Measurements from ENCODE around the gene NPM3. TPM values are rescaled to one million over a fixed set of nuclear protein-coding genes. Genes with fewer than 3 reads are reported as not detected.

NPM3 gene
- total RNA-seq, 1 experiment from 2014 or later = 260 TPM

- Mint-ChIP-seq H3K4me1 (peaks cover 19% of the 10 kb centered on the region), H3K4me3 (no peak overlapping the region), H3K27ac (no peak overlapping the region), H3K36me3 (no peaks in the 10 kb centered on the region), H3K9me3 (no peaks in the 10 kb centered on the region), H3K27me3 (ENCODE audit: low read depth) (peaks cover 3% of the 10 kb centered on the region; the same call in 1 of the 2 replicates)
- no peak for ATAC-seq
- CTCF ChIA-PET = interaction anchor here (0.6 to 1.6 kb wide), 3 partner anchors 9 to 183 kb away, joined by 3 to 6 read pairs (median 4); no protein-coding TSS in a partner anchor
- no peak for DNase-seq (ENCODE audit: low spot score)
- POLR2A ChIA-PET = no interaction called here
- TF ChIP-seq ZNF219 (CRISPR knock-in tag; IDR thresholded peaks at IDR 0.05; ENCODE audit: borderline replicate concordance) (no peak), IRF2 (CRISPR knock-in tag; IDR thresholded peaks at IDR 0.05; ENCODE audit: borderline replicate concordance, low read depth) (no peak), SOX15 (CRISPR knock-in tag; IDR thresholded peaks at IDR 0.05) (no peak), ZNF317 (CRISPR knock-in tag; IDR thresholded peaks at IDR 0.05; ENCODE audit: borderline replicate concordance, low read depth) (no peak), ATF3 (CRISPR knock-in tag; conservative IDR thresholded peaks at IDR 0.05) (no peak), ARID4B (CRISPR knock-in tag; IDR thresholded peaks at IDR 0.05; ENCODE audit: borderline replicate concordance) (no peak), SMAD3 (CRISPR knock-in tag; IDR thresholded peaks at IDR 0.05; ENCODE audit: borderline replicate concordance) (no peak)
- TF ChIP-seq, protein P1, sequence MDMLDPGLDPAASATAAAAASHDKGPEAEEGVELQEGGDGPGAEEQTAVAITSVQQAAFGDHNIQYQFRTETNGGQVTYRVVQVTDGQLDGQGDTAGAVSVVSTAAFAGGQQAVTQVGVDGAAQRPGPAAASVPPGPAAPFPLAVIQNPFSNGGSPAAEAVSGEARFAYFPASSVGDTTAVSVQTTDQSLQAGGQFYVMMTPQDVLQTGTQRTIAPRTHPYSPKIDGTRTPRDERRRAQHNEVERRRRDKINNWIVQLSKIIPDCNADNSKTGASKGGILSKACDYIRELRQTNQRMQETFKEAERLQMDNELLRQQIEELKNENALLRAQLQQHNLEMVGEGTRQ (CRISPR knock-in tag; IDR thresholded peaks at IDR 0.05) = no peak
Observed at GRCh38 chr10:101826852-101827434, 43.7 kb upstream of the NPM3 start.

GRCh38 chr10:101824736-101825135 lies 41.5 kb upstream of the NPM3 start:
- CTCF ChIA-PET = interaction anchor here (1.0 kb wide), 1 partner anchor 11 kb away, joined by 3 read pairs; no protein-coding TSS in a partner anchor
- TF ChIP-seq ZNF121 (CRISPR knock-in tag; IDR thresholded peaks at IDR 0.05) (no peak), ZNF138 (CRISPR knock-in tag; conservative IDR thresholded peaks at IDR 0.05) (no peak), ZNF671 (CRISPR knock-in tag; IDR thresholded peaks at IDR 0.05) (no peak), SOX15 (CRISPR knock-in tag; IDR thresholded peaks at IDR 0.05) (no peak), ATF3 (CRISPR knock-in tag; conservative IDR thresholded peaks at IDR 0.05) (no peak), TCF7 (CRISPR knock-in tag; IDR thresholded peaks at IDR 0.05; ENCODE audit: low read depth) (no peak), RELA (CRISPR knock-in tag; IDR thresholded peaks at IDR 0.05; ENCODE audit: borderline replicate concordance) (no peak), NFE2L1 (CRISPR knock-in tag; IDR thresholded peaks at IDR 0.05) (no peak), ZNF263 (CRISPR knock-in tag; IDR thresholded peaks at IDR 0.05; ENCODE audit: low read depth) (no peak), MLX (CRISPR knock-in tag; IDR thresholded peaks at IDR 0.05) (no peak), ZNF423 (CRISPR knock-in tag; IDR thresholded peaks at IDR 0.05) (no peak), NFYB (CRISPR knock-in tag; conservative IDR thresholded peaks at IDR 0.05; ENCODE audit: low read depth) (no peak), ATF6 (CRISPR knock-in tag; IDR thresholded peaks at IDR 0.05) (no peak)
- TF ChIP-seq, protein P2, sequence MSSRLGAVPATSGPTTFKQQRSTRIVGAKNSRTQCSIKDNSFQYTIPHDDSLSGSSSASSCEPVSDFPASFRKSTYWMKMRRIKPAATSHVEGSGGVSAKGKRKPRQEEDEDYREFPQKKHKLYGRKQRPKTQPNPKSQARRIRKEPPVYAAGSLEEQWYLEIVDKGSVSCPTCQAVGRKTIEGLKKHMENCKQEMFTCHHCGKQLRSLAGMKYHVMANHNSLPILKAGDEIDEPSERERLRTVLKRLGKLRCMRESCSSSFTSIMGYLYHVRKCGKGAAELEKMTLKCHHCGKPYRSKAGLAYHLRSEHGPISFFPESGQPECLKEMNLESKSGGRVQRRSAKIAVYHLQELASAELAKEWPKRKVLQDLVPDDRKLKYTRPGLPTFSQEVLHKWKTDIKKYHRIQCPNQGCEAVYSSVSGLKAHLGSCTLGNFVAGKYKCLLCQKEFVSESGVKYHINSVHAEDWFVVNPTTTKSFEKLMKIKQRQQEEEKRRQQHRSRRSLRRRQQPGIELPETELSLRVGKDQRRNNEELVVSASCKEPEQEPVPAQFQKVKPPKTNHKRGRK (CRISPR knock-in tag; IDR thresholded peaks at IDR 0.05; ENCODE audit: borderline replicate concordance) = no peak
- TF ChIP-seq, protein P3, sequence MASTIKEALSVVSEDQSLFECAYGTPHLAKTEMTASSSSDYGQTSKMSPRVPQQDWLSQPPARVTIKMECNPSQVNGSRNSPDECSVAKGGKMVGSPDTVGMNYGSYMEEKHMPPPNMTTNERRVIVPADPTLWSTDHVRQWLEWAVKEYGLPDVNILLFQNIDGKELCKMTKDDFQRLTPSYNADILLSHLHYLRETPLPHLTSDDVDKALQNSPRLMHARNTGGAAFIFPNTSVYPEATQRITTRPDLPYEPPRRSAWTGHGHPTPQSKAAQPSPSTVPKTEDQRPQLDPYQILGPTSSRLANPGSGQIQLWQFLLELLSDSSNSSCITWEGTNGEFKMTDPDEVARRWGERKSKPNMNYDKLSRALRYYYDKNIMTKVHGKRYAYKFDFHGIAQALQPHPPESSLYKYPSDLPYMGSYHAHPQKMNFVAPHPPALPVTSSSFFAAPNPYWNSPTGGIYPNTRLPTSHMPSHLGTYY (CRISPR knock-in tag; IDR thresholded peaks at IDR 0.05) = no peak
- TF ChIP-seq, protein P4, sequence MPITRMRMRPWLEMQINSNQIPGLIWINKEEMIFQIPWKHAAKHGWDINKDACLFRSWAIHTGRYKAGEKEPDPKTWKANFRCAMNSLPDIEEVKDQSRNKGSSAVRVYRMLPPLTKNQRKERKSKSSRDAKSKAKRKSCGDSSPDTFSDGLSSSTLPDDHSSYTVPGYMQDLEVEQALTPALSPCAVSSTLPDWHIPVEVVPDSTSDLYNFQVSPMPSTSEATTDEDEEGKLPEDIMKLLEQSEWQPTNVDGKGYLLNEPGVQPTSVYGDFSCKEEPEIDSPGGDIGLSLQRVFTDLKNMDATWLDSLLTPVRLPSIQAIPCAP (CRISPR knock-in tag; IDR thresholded peaks at IDR 0.05) = no peak

More at GRCh38 chr10:101824736-101825135, 41.5 kb upstream of the NPM3 start:
- peaks cover 3% of the 10 kb centered on the region; the same call in 1 of the 2 replicates for H3K27me3 Mint-ChIP-seq (ENCODE audit: low read depth)
- H3K4me3 Mint-ChIP-seq = no peak overlapping the region
- POLR2A ChIA-PET = no interaction called here
- no peak overlapping the region for H3K27ac Mint-ChIP-seq
- H3K9me3 Mint-ChIP-seq = no peaks in the 10 kb centered on the region
- no peaks in the 10 kb centered on the region for H3K36me3 Mint-ChIP-seq
- DNase-seq (ENCODE audit: low spot score) (no peak), ATAC-seq (no peak)
- peaks cover 6% of the 10 kb centered on the region for H3K4me1 Mint-ChIP-seq
